Kidney epithelial cell (primary cell): ENCODE measurements around the gene AMER3. TPM values are rescaled to one million over a fixed set of nuclear protein-coding genes. Genes with fewer than 3 reads are reported as not detected.

Experiments
- DNase-seq: peaks from one replicate; pipeline ENCODE4 v3.0.0-alpha.2; 2010; ENCODE audit warnings: low read depth
- H3K27me3 ChIP-seq: 2 replicates; pipeline ENCODE4 v1.6.0; 2011; ENCODE audit warnings: low read length; ENCODE audit not compliant: control insufficient read depth, insufficient read depth
- H3K36me3 ChIP-seq: 2 replicates; pipeline ENCODE4 v1.5.1; 2011; ENCODE audit warnings: low read length; ENCODE audit not compliant: control insufficient read depth, insufficient read depth
- H3K4me3 ChIP-seq: 2 replicates; pipeline ENCODE4 v1.5.1; 2011; ENCODE audit warnings: low read depth, mild to moderate bottlenecking, control low read depth, low read length
- CTCF ChIP-seq: IDR thresholded peaks from 2 replicates; pipeline ENCODE4 v1.5.1; 2011; ENCODE audit warnings: mild to moderate bottlenecking, moderate library complexity, low read length, control low read depth, inconsistent platforms; ENCODE audit not compliant: insufficient read depth, poor library complexity, severe bottlenecking
- total RNA-seq: library from RNA; depleted of rRNA; stranded (reverse); fragments of >200 nt; gene quantifications from 2 replicates; pipeline ENCODE4 v1.2.3, GENCODE V29; 2015

Gene AMER3
- total RNA-seq, 1 donor from 2014 or later, result not detected

GRCh38 chr2:130786076-130786475 lies 30.7 kb downstream of the AMER3 start:
- no peak overlapping the region for H3K4me3 ChIP-seq
- H3K27me3 ChIP-seq, result no peaks in the 10 kb centered on the region
- H3K36me3 ChIP-seq, result no peaks in the 10 kb centered on the region
- DNase-seq, result no peak
- no peak for TF ChIP-seq CTCF

GRCh38 chr2:130787841-130788240 lies 32.5 kb downstream of the AMER3 start:
- TF ChIP-seq CTCF, result no peak
- Histone ChIP-seq H3K36me3 (no peaks in the 10 kb centered on the region), H3K4me3 (no peak overlapping the region), H3K27me3 (no peaks in the 10 kb centered on the region)
- DNase-seq, result no peak

- no peak for TF ChIP-seq CTCF
- no peaks in the 10 kb centered on the region for H3K27me3 ChIP-seq
- no peak for DNase-seq
These were observed 35.0 kb downstream of the AMER3 start for GRCh38 chr2:130790312-130790711.

GRCh38 chr2:130790804-130791616 lies 35.7 kb downstream of the AMER3 start:
- H3K27me3 ChIP-seq, result no peaks in the 10 kb centered on the region
- TF ChIP-seq CTCF, result no peak
- H3K36me3 ChIP-seq, result no peaks in the 10 kb centered on the region
- no peak for DNase-seq
- no peak overlapping the region for H3K4me3 ChIP-seq

More at GRCh38 chr2:130790312-130790711, 35.0 kb downstream of the AMER3 start:
- Histone ChIP-seq H3K4me3 (no peak overlapping the region), H3K36me3 (no peaks in the 10 kb centered on the region)

- no peak for DNase-seq
- TF ChIP-seq CTCF, result no peak
- H3K27me3 ChIP-seq, result no peaks in the 10 kb centered on the region
These were observed 36.2 kb downstream of the AMER3 start for GRCh38 chr2:130791617-130791939.

GRCh38 chr2:130795431-130795830 lies 40.1 kb downstream of the AMER3 start:
- no peak overlapping the region for H3K4me3 ChIP-seq
- no peak for TF ChIP-seq CTCF
- no peaks in the 10 kb centered on the region for H3K36me3 ChIP-seq
- no peaks in the 10 kb centered on the region for H3K27me3 ChIP-seq
- DNase-seq, result no peak

More at GRCh38 chr2:130791617-130791939, 36.2 kb downstream of the AMER3 start:
- Histone ChIP-seq H3K36me3 (no peaks in the 10 kb centered on the region), H3K4me3 (no peak overlapping the region)
